Spleen (tissue), 11 donors: ENCODE results near the gene KRABD2.

Experiments
- DNase-seq: peaks from one replicate; pipeline ENCODE4 v3.0.0-alpha.2; 2020
- H3K27ac ChIP-seq, 8 donors: fragments of 200-600 bp; sonication (generic) in 7 of 8; 1 replicate in 4 of 8; 2 replicates in 4 of 8; pipeline versions ENCODE4 v1.5.0 to v1.8.0; 2016 to 2021; ENCODE audit warnings: inconsistent platforms in 4 of 8, mild to moderate bottlenecking in 4 of 8, moderate library complexity in 1 of 8
- H3K27me3 ChIP-seq, 7 donors: fragments of 200-600 bp; sonication (generic) in 6 of 7; replicated peaks in 1 of 7; 1 replicate in 4 of 7; 2 replicates in 3 of 7; pipeline versions ENCODE4 v1.5.0 to v1.8.0; 2016 to 2021; ENCODE audit warnings: inconsistent platforms in 3 of 7, mild to moderate bottlenecking in 1 of 7
- H3K36me3 ChIP-seq, 6 donors: fragments of 200-600 bp; sonication (generic) in 5 of 6; 1 replicate in 4 of 6; 2 replicates in 2 of 6; pipeline versions ENCODE4 v1.5.0 to v1.8.0; 2016 to 2021; ENCODE audit warnings: inconsistent platforms in 2 of 6
- H3K4me1 ChIP-seq, 6 donors: fragments of 200-600 bp; sonication (generic) in 5 of 6; 1 replicate in 3 of 6; 2 replicates in 3 of 6; pipeline versions ENCODE4 v1.5.0 to v1.8.0; 2016 to 2021; ENCODE audit warnings: inconsistent platforms in 3 of 6
- H3K4me3 ChIP-seq, 8 donors: fragments of 200-600 bp; sonication (generic) in 7 of 8; 1 replicate in 4 of 8; 2 replicates in 4 of 8; pipeline versions ENCODE4 v1.5.0 to v1.8.0; 2016 to 2021; ENCODE audit warnings: inconsistent platforms in 4 of 8, mild to moderate bottlenecking in 4 of 8, moderate library complexity in 2 of 8
- H3K9me3 ChIP-seq, 8 donors: fragments of 200-600 bp; sonication (generic) in 7 of 8; 1 replicate in 4 of 8; 2 replicates in 4 of 8; pipeline versions ENCODE4 v1.5.0 to v1.8.0; 2016 to 2021; ENCODE audit warnings: inconsistent platforms in 4 of 8
- POLR2A ChIP-seq, 3 donors: fragments of 450-650 bp; IDR thresholded peaks; one replicate each; pipeline ENCODE4 v1.5.1; 2017; ENCODE audit warnings: antibody characterized with exemption in 3 of 3, mild to moderate bottlenecking in 1 of 3
- POLR2AphosphoS5 ChIP-seq, 3 donors: sonication (generic); formaldehyde crosslinking; IDR thresholded peaks; one replicate each; pipeline ENCODE4 v1.5.1; 2017; ENCODE audit warnings: antibody characterized with exemption in 3 of 3
- WGBS, 5 donors: extraction: QIAGEN DNeasy Blood & Tissue Kit in 3 of 5; methylation state at CpG; one replicate each; pipeline versions ENCODE4 v1.1.5 to v1.1.7; 2013 to 2018; 5-methylcytosine and 5-hydroxymethylcytosine counted together
- intact Hi-C: fragments of 100-400 bp; cut with DNase I; formaldehyde crosslinking; loops from one replicate; pipeline ENCODE4 v1.15.0; 2023; ENCODE audit warnings: low total_unique reads
- TF ChIP-seq, protein P1 (sequence below), 11 experiments: fragments of 200-600 bp in 7 of 11; fragments of 450-650 bp in 4 of 11; sonication (generic) in 4 of 11; IDR thresholded peaks in 8 of 11; conservative IDR thresholded peaks in 3 of 11; 1 replicate in 7 of 11; 2 replicates in 4 of 11; pipeline versions ENCODE4 v1.4.0 to v1.8.0; 2016 to 2021; ENCODE audit warnings: antibody characterized with exemption in 11 of 11, inconsistent platforms in 4 of 11, mild to moderate bottlenecking in 1 of 11
- donor health status: healthy with polysubstance abuse.
- donor health status: DM: no; HTN: no; CAD: no; lungs with moderate emphysema.
- donor health status: DM: no; HTN: no; CAD: no.
- donor health status: Bipolar disorder and iron deficiency.
- donor health status: healthy.
- donor health status: DM: no; HTN: no; CAD: no.
- donor health status: DM: yes; HTN: yes; CAD: no.

Gene KRABD2

DNA sequence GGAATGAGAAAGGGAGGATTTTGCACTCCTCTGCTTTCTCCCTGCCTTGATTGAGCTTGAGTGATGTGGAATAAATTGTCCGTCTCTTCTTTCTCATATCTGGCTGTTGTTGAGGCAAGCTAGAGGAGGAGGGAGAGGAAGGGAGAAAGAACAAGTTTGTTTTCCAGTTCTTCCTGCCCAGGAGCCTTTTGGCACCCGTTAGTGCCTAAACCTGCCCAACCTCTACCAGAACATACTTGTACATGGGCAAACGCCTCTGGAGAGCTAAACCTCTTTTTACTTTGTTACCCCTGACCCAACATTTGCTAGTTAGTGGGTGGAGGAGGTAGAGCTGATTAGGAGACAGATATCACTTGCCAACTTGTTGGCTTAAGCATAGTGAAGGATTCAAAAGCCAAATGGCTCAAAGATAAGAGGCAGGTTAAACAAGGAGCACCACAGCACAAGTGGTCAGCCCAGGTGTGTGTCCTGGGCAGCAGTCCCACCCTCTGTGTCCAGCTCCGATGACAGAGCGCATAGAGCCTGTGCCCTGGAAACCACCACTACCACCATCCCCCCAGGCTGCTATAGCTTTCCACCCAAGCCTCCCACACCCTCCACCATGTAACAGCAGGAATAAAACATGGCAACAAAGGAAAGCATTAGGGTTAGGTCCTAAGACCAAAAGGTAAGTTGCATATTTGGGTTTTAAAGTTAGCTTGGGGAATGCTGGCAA lies 30.4 kb downstream of the KRABD2 start:
- intact Hi-C loops, result no loop called here
- peaks cover 0 to 55% (median 8%) of the 10 kb centered on the region in 7 donors for H3K27me3 ChIP-seq
- DNase-seq, result no peak
- 78 to 86% (median 83%) methylated on average over 5 of the region's 5 CpGs for WGBS, 5 donors
- no peaks in the 10 kb centered on the region for H3K36me3 ChIP-seq
- H3K4me3 ChIP-seq, result no peak overlapping the region
- no peaks in the 10 kb centered on the region for H3K9me3 ChIP-seq
- H3K27ac ChIP-seq, result no peak overlapping the region
- TF ChIP-seq POLR2A (IDR thresholded peaks at IDR 0.05), result no peak
- H3K4me1 ChIP-seq, result no peaks in the 10 kb centered on the region

DNA sequence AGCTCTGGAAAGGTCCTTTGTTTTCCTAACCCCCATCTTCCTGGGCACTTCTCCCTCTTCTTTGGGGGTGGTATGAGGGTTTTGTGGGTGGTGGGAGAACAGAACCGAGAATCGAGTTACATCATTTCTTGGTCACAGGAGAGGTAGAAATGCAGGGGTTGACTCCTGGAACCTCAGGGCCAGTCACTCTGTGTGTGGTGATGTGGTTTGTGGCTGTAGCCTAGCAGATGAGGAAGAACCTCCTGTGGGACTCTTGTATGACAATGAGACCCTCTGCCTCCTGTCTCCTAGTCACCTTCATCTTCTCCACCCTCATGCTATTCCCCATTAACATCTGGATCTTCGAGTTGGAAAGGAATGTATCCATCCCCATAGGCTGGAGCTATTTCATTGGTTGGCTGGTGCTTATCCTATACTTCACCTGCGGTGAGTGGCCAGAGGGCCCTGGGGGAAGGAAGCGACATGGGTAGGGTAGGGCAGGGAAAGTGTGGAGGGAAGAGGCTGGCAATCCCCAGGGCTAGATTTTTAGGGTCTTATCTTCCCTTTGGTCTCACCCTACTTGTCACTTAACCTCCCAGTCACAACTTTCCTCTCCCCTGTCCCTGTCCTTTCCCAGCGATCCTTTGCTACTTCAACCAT lies 31.3 kb downstream of the KRABD2 start:
- WGBS, 5 donors, result 54 to 72% (median 60%) methylated on average over 6 of the region's 6 CpGs
- H3K27me3 ChIP-seq, result peaks cover 0 to 46% (median 8%) of the 10 kb centered on the region in 7 donors
- no peak overlapping the region for H3K4me3 ChIP-seq
- no peaks in the 10 kb centered on the region for H3K9me3 ChIP-seq
- DNase-seq, result no peak
- H3K4me1 ChIP-seq, result no peaks in the 10 kb centered on the region
- intact Hi-C loops, result no loop called here
- TF ChIP-seq POLR2A (IDR thresholded peaks at IDR 0.05) (no peak), POLR2AphosphoS5 (IDR thresholded peaks at IDR 0.05) (no peak)
- TF ChIP-seq, protein P1, sequence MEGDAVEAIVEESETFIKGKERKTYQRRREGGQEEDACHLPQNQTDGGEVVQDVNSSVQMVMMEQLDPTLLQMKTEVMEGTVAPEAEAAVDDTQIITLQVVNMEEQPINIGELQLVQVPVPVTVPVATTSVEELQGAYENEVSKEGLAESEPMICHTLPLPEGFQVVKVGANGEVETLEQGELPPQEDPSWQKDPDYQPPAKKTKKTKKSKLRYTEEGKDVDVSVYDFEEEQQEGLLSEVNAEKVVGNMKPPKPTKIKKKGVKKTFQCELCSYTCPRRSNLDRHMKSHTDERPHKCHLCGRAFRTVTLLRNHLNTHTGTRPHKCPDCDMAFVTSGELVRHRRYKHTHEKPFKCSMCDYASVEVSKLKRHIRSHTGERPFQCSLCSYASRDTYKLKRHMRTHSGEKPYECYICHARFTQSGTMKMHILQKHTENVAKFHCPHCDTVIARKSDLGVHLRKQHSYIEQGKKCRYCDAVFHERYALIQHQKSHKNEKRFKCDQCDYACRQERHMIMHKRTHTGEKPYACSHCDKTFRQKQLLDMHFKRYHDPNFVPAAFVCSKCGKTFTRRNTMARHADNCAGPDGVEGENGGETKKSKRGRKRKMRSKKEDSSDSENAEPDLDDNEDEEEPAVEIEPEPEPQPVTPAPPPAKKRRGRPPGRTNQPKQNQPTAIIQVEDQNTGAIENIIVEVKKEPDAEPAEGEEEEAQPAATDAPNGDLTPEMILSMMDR (IDR thresholded peaks at IDR 0.05 in 8 of 11, conservative IDR thresholded peaks at IDR 0.05 in 3 of 11), result no peak
- H3K36me3 ChIP-seq, result no peaks in the 10 kb centered on the region
- H3K27ac ChIP-seq, result no peak overlapping the region

DNA sequence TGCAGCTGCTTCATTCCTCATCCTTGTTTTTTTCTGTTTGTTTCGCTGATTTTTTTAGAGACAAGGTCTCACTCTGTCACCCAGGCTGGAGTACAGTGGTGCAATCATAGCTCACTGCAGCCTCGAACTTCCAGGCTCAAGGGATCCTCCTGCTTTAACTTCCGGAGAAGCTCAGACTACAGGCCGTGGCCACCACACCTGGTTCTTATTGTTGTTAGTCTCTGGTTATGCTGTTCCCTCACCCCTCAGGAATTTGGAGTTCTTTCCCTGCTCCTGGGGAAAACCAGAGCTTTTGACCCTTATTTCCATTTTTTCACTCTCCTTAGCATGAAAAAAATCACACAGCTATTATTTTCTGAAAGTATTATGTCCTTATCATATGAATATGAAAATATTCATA lies 35.0 kb downstream of the KRABD2 start:
- intact Hi-C loops, result no loop called here
- WGBS, 5 donors, result 72 to 88% (median 76%) methylated on average over 4 of the region's 4 CpGs
- DNase-seq, result no peak

DNA sequence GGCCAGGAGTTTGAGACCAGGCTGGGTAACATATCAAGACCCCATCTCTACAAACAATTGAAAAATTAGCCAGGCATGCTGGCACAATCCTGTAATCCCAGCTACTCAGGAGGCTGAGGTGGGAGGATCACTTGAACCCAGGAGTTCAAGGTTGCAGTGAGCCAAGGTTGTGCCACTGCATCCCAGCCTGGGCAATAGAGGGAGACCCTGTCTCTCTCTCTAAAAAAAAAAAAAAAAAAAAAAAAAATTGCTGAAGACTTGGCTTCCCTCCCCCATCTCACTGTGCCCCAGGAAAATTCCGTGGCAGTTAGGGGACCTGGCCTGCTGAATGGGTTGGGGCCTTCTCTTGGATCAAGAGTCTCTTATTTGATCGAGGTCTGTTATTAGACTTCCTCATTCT lies 37.0 kb downstream of the KRABD2 start, which contains the start of gene ODF4:
Gene ODF4, plus strand, starts transcription at position 301 of the 400 bp plus-strand sequence. CDS start 212 bp downstream, outside the sequence.
- H3K36me3 ChIP-seq, result no peaks in the 10 kb centered on the region
- DNase-seq, result no peak
- no peak within 1 kb of the TSS for H3K27ac ChIP-seq
- peaks cover 0 to 9% (median 0%) of the 10 kb centered on the region in 6 donors for H3K4me1 ChIP-seq
- no peak for TF ChIP-seq POLR2A (IDR thresholded peaks at IDR 0.05)
- TF ChIP-seq, protein P1 (IDR thresholded peaks at IDR 0.05 in 8 of 11, conservative IDR thresholded peaks at IDR 0.05 in 3 of 11), result no peak
- TF ChIP-seq POLR2AphosphoS5 (IDR thresholded peaks at IDR 0.05), result no peak
- intact Hi-C loops, result no loop called here
- H3K4me3 ChIP-seq, result no peak within 1 kb of the TSS
- 59 to 71% (median 64%) methylated on average over 2 of the region's 2 CpGs for WGBS, 5 donors
- H3K27me3 ChIP-seq, result no peaks in the 10 kb centered on the region
- H3K9me3 ChIP-seq, result no peaks in the 10 kb centered on the region

More for the DNA sequence above, 35.0 kb downstream of the KRABD2 start:
- Histone ChIP-seq H3K4me3 (no peak overlapping the region), H3K27ac (no peak overlapping the region), H3K27me3 (peaks cover 0 to 13% (median 0%) of the 10 kb centered on the region in 7 donors), H3K36me3 (no peaks in the 10 kb centered on the region), H3K9me3 (no peaks in the 10 kb centered on the region), H3K4me1 (peaks cover 0 to 9% (median 0%) of the 10 kb centered on the region in 6 donors)
- TF ChIP-seq, protein P1 (IDR thresholded peaks at IDR 0.05 in 8 of 11, conservative IDR thresholded peaks at IDR 0.05 in 3 of 11), result no peak
- TF ChIP-seq POLR2AphosphoS5 (IDR thresholded peaks at IDR 0.05), result no peak
- no peak for TF ChIP-seq POLR2A (IDR thresholded peaks at IDR 0.05)
